ENCODE results near the gene PPFIBP1.

DNA sequence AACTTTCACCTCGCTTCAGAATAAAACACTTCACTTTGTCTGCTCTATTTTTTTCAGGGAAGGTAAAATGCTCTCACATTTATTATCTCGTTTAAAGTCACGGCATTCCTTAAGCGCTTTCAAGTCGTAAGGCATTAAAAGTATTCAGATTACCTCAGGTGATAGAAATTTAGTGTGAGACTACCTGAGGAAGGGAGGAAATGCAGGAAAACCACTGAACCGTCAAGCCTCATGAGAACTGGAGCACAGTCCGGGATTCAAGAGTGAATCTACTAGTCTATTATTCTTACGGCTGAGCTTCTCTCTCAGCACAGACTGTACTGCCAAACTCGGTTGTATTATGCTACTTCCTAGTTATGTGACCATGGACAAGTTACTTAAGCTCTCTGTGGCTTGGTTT lies 8.3 kb upstream of the PPFIBP1 start:
- TF ChIP-seq POLR2AphosphoS5 (IDR thresholded peaks at IDR 0.05; ENCODE audit: borderline replicate concordance, low read depth, low read length) (no peak), EZH2 (IDR thresholded peaks at IDR 0.05) (no peak), FOXP2 (optimal IDR thresholded peaks at IDR 0.05; ENCODE audit: control extremely low read depth, extremely low read length, insufficient read depth) (no peak)

All from SK-N-MC (cell line).